Kidney (tissue), 14 donors: ENCODE data around the gene METTL14. TPM values are rescaled to one million over a fixed set of nuclear protein-coding genes. Genes with fewer than 3 reads are reported as not detected.
A peak's percentile ranks its signal among the peaks of the same experiment; 100 is the strongest.

Experiments
- DNase-seq, 5 donors: peaks; one replicate each; pipeline ENCODE4 v3.0.0-alpha.2; 2013 to 2020
- FAIRE-seq: peaks from 2 replicates; lab custom pipeline; 2012; peaks lifted over from hg19 to GRCh38; lab: Jason Lieb, UNC
- H3K27ac ChIP-seq, 2 donors: one replicate each; pipeline ENCODE4 v1.7.0; 2013; ENCODE audit warnings: low read depth in 2 of 2, low read length in 2 of 2, inconsistent platforms in 1 of 2
- H3K27me3 ChIP-seq: one replicate; pipeline ENCODE4 v1.7.1; 2013; ENCODE audit warnings: low read length, inconsistent platforms; ENCODE audit not compliant: control insufficient read depth, insufficient read depth
- H3K36me3 ChIP-seq, 3 donors: one replicate each; pipeline versions ENCODE4 v1.7.0 to v1.7.1; 2013; ENCODE audit warnings: low read length in 3 of 3, control low read depth in 1 of 3, inconsistent platforms in 1 of 3; ENCODE audit not compliant: insufficient read depth in 3 of 3, control insufficient read depth in 2 of 3
- H3K4me1 ChIP-seq, 3 donors: one replicate each; pipeline versions ENCODE4 v1.7.0 to v1.7.1; 2013; ENCODE audit warnings: low read length in 3 of 3, inconsistent platforms in 1 of 3, low read depth in 1 of 3; ENCODE audit not compliant: control insufficient read depth in 2 of 3, insufficient read depth in 2 of 3
- H3K4me3 ChIP-seq, 3 donors: one replicate each; pipeline versions ENCODE4 v1.7.0 to v1.8.1; 2013; ENCODE audit warnings: low read length in 3 of 3, control low read depth in 1 of 3, inconsistent platforms in 1 of 3
- H3K9ac ChIP-seq, 3 donors: one replicate each; pipeline versions ENCODE4 v1.7.0 to v1.7.1; 2013; ENCODE audit warnings: low read length in 3 of 3, control low read depth in 1 of 3, inconsistent platforms in 1 of 3
- H3K9me3 ChIP-seq, 3 donors: one replicate each; pipeline versions ENCODE4 v1.7.0 to v1.7.1; 2013; ENCODE audit warnings: low read length in 3 of 3, control low read depth in 1 of 3, inconsistent platforms in 1 of 3; ENCODE audit not compliant: control insufficient read depth in 2 of 3, insufficient read depth in 1 of 3
- CTCF ChIP-seq: IDR thresholded peaks from 3 replicates; pipeline ENCODE4 v1.5.1; 2012; ENCODE audit warnings: mild to moderate bottlenecking, moderate library complexity, borderline replicate concordance; ENCODE audit not compliant: insufficient read depth; ENCODE audit errors: extremely low read depth
- intact Hi-C: fragments of 100-400 bp; cut with DNase I; formaldehyde crosslinking; loops from one replicate; pipeline ENCODE4 v1.11.1; 2022
- polyA plus RNA-seq: library from polyadenylated mRNA; stranded (reverse); fragments of 350-450 nt; fragmentation: Illumina TruSeq; extraction: RNeasy Lipid Tissue Mini Kit (QIAGEN cat#74804); gene quantifications from one replicate; pipeline ENCODE4 v1.2.3, GENCODE V29; 2014; ENCODE audit warnings: low read depth, low replicate concordance; ENCODE audit not compliant: insufficient read depth
- total RNA-seq: library from RNA; stranded (reverse); fragmentation: NEBNext Ultra II Directional; extraction: Animal tissue kit (Norgen Biotek cat#: 25700); gene quantifications from one replicate; pipeline ENCODE4 v1.2.1, GENCODE V29; 2021
- donor health status: control.
- donor health status: control.
- donor health status: control.
- donor health status: control.
- donor health status: control.
- donor health status: DM: yes; HTN: yes; CAD: no.
- donor health status: Normal renal cell carcinoma (clear cell type).

The METTL14 gene
- total and polyA plus RNA-seq, 2 donors from 2014 or later: 10.1 to 46.4 TPM

GRCh38 chr4:118676128-118676527 is 9.1 kb upstream of the METTL14 start:
- no peaks in the 10 kb centered on the region for H3K36me3 ChIP-seq
- intact Hi-C loops: no loop called here
- DNase-seq (no peak), FAIRE-seq (no peak)
- no peak overlapping the region for H3K27ac ChIP-seq
- no peaks in the 10 kb centered on the region for H3K4me1 ChIP-seq
- no peaks in the 10 kb centered on the region for H3K9me3 ChIP-seq
- no peak for TF ChIP-seq CTCF
- H3K4me3 ChIP-seq: no peak overlapping the region
- no peak overlapping the region for H3K9ac ChIP-seq
- H3K27me3 ChIP-seq: no peaks in the 10 kb centered on the region

GRCh38 chr4:118680808-118681207 is 4.4 kb upstream of the METTL14 start:
- intact Hi-C loops: no loop called here

GRCh38 chr4:118682928-118683327 is 2.3 kb upstream of the METTL14 start:
- DNase-seq (peak in 1 of 5 donors; percentile 13), FAIRE-seq (no peak)
- Histone ChIP-seq H3K27me3 (no peaks in the 10 kb centered on the region), H3K27ac (no peak overlapping the region), H3K36me3 (no peaks in the 10 kb centered on the region), H3K4me1 (peaks cover 0 to 12% (median 9%) of the 10 kb centered on the region in 3 donors), H3K9ac (no peak overlapping the region), H3K4me3 (no peak overlapping the region), H3K9me3 (no peaks in the 10 kb centered on the region)
- intact Hi-C loops: no loop called here
- no peak for TF ChIP-seq CTCF

More at GRCh38 chr4:118680808-118681207, 4.4 kb upstream of the METTL14 start:
- H3K27ac ChIP-seq: no peak overlapping the region
- H3K4me1 ChIP-seq: peaks cover 0 to 1% (median under 1%) of the 10 kb centered on the region in 3 donors
- H3K9me3 ChIP-seq: no peaks in the 10 kb centered on the region
- FAIRE-seq (no peak), DNase-seq (no peak)
- H3K36me3 ChIP-seq: no peaks in the 10 kb centered on the region
- TF ChIP-seq CTCF: no peak
- no peak overlapping the region for H3K9ac ChIP-seq
- no peaks in the 10 kb centered on the region for H3K27me3 ChIP-seq
- H3K4me3 ChIP-seq: no peak overlapping the region

GRCh38 chr4:118683513-118683912 is 1.7 kb upstream of the METTL14 start:
- Histone ChIP-seq H3K27me3 (no peaks in the 10 kb centered on the region), H3K27ac (no peak overlapping the region), H3K36me3 (no peaks in the 10 kb centered on the region), H3K9me3 (no peaks in the 10 kb centered on the region), H3K9ac (no peak overlapping the region), H3K4me1 (peaks cover 0 to 12% (median 9%) of the 10 kb centered on the region in 3 donors), H3K4me3 (no peak overlapping the region)
- TF ChIP-seq CTCF: no peak
- peak in 1 of 5 donors; percentile 7 for DNase-seq
- FAIRE-seq: no peak
- intact Hi-C loops: no loop called here
